HepG2 (cell line): ENCODE measurements around the gene TACO1. TPM values are rescaled to one million over a fixed set of nuclear protein-coding genes. Genes with fewer than 3 reads are reported as not detected.
A peak's percentile ranks its signal among the peaks of the same experiment; 100 is the strongest.

Experiments
- BCL3 ChIP-seq: sonication (generic); formaldehyde crosslinking; IDR thresholded peaks from 2 replicates; pipeline ENCODE4 v1.5.1; 2020; ENCODE audit warnings: mild to moderate bottlenecking, missing genetic modification reagents, moderate library complexity
- CERS6 ChIP-seq: sonication (generic); formaldehyde crosslinking; IDR thresholded peaks from 2 replicates; pipeline ENCODE4 v1.5.0; 2020; ENCODE audit warnings: missing genetic modification reagents
- CHD4 ChIP-seq: fragments of 200-600 bp; sonication (generic); IDR thresholded peaks from 2 replicates; pipeline ENCODE4 v1.7.0; 2017; ENCODE audit warnings: mild to moderate bottlenecking, low read length, borderline replicate concordance
- CSRNP2 ChIP-seq: sonication (generic); formaldehyde crosslinking; conservative IDR thresholded peaks from 2 replicates; pipeline ENCODE4 v1.8.0; 2022; ENCODE audit warnings: low read depth, missing genetic modification reagents
- DNMT1 ChIP-seq: sonication (generic); formaldehyde crosslinking; IDR thresholded peaks from 2 replicates; pipeline ENCODE4 v1.5.1; 2020; ENCODE audit warnings: mild to moderate bottlenecking, missing genetic modification reagents
- ETS1 ChIP-seq: sonication (generic); formaldehyde crosslinking; IDR thresholded peaks from 2 replicates; pipeline ENCODE4 v1.4.0; 2020; ENCODE audit warnings: missing genetic modification reagents
- MAX ChIP-seq: IDR thresholded peaks from 2 replicates; pipeline ENCODE4 v1.6.1; 2012; ENCODE audit warnings: inconsistent platforms
- SAFB2 ChIP-seq: sonication (generic); formaldehyde crosslinking; IDR thresholded peaks from 2 replicates; pipeline ENCODE4 v1.5.1; 2020; ENCODE audit warnings: missing genetic modification reagents, low read depth, mild to moderate bottlenecking, borderline replicate concordance
- SRSF1 ChIP-seq: fragments of 200-400 bp; formaldehyde crosslinking; optimal IDR thresholded peaks from 2 replicates; pipeline ENCODE3; 2017; ENCODE audit warnings: mild to moderate bottlenecking, low read depth, low read length, moderate library complexity
- SRY ChIP-seq: sonication (generic); formaldehyde crosslinking; IDR thresholded peaks from 2 replicates; pipeline ENCODE4 v1.8.0; 2022; ENCODE audit warnings: mild to moderate bottlenecking, missing genetic modification reagents
- SUZ12 ChIP-seq: fragments of 150-350 bp; IDR thresholded peaks from 2 replicates; pipeline ENCODE4 v1.6.1; 2014; ENCODE audit warnings: low read depth, low read length
- SYNCRIP ChIP-seq: fragments of 200-400 bp; formaldehyde crosslinking; IDR thresholded peaks from 2 replicates; pipeline ENCODE4 v1.6.1; 2018; ENCODE audit warnings: mild to moderate bottlenecking, low read depth, low read length; ENCODE audit not compliant: insufficient read depth
- YEATS4 ChIP-seq: sonication (generic); formaldehyde crosslinking; IDR thresholded peaks from 2 replicates; pipeline ENCODE4 v1.4.0; 2020; ENCODE audit warnings: missing genetic modification reagents, borderline replicate concordance
- ZBTB4 ChIP-seq: sonication (generic); formaldehyde crosslinking; IDR thresholded peaks from 2 replicates; pipeline ENCODE4 v1.4.0; 2020; ENCODE audit warnings: missing genetic modification reagents, mild to moderate bottlenecking, borderline replicate concordance
- ZNF10 ChIP-seq: sonication (generic); formaldehyde crosslinking; IDR thresholded peaks from 2 replicates; pipeline ENCODE4 v1.4.0; 2020; ENCODE audit warnings: mild to moderate bottlenecking, low read depth, missing genetic modification reagents, borderline replicate concordance
- ZNF12 ChIP-seq: sonication (generic); formaldehyde crosslinking; IDR thresholded peaks from 2 replicates; pipeline ENCODE4 v1.5.0; 2020; ENCODE audit warnings: missing genetic modification reagents
- ZNF30 ChIP-seq: sonication (generic); formaldehyde crosslinking; IDR thresholded peaks from 2 replicates; pipeline ENCODE4 v1.5.0; 2020; ENCODE audit warnings: mild to moderate bottlenecking, missing genetic modification reagents
- ZNF790 ChIP-seq: sonication (generic); formaldehyde crosslinking; IDR thresholded peaks from 2 replicates; pipeline ENCODE4 v1.8.0; 2022; ENCODE audit warnings: missing genetic modification reagents, mild to moderate bottlenecking, borderline replicate concordance
- ZNF792 ChIP-seq: IDR thresholded peaks from 2 replicates; pipeline ENCODE4 v1.6.1; 2016
- ZNF83 ChIP-seq: sonication (generic); formaldehyde crosslinking; IDR thresholded peaks from 2 replicates; pipeline ENCODE4 v1.4.0; 2020; ENCODE audit warnings: missing genetic modification reagents, mild to moderate bottlenecking, borderline replicate concordance
- polyA plus RNA-seq, 8 experiments: library from polyadenylated mRNA; depleted of rRNA in 3 of 8; stranded (reverse) in 7 of 8; unstranded in 1 of 8; fragments of >200 nt; fragmentation: Illumina TruSeq in 4 of 8; extraction: Trizol in 4 of 8; gene quantifications; 2 replicates each; pipeline versions ENCODE4 v1.2.1 to v1.2.3, GENCODE V29; 2011 to 2016; ENCODE audit warnings: low read depth in 4 of 8, missing spikeins in 1 of 8, mixed read lengths in 1 of 8; ENCODE audit not compliant: insufficient read depth in 1 of 8
- total RNA-seq, 5 experiments: library from RNA; depleted of rRNA; stranded (reverse); fragments of >200 nt; fragmentation: Illumina TruSeq; extraction: Trizol; gene quantifications; 2 replicates each; pipeline ENCODE4 v1.2.3, GENCODE V29; 2016; ENCODE audit warnings: low read depth in 1 of 5

The TACO1 gene
- total and polyA plus RNA-seq, 2 of the 13 experiments (the other 11 are each of a cell fraction or from before 2014, with no cell fraction given), result 34.7 to 53.6 TPM

- TF ChIP-seq SAFB2 (CRISPR knock-in tag), result no peak
- TF ChIP-seq SRY (CRISPR knock-in tag), result no peak
- TF ChIP-seq ZNF12 (CRISPR knock-in tag), result 0 out of 2 replicates have a peak, but pooled peaks have one; percentile 15
- TF ChIP-seq ZNF790 (CRISPR knock-in tag), result no peak
- no peak for TF ChIP-seq SYNCRIP
- TF ChIP-seq ZBTB4 (CRISPR knock-in tag), result peak; percentile 70; the same call in 1 of the 2 replicates
- peak; percentile 74; the same call in 1 of the 2 replicates for TF ChIP-seq ZNF792 (CRISPR knock-in tag)
- TF ChIP-seq CERS6 (CRISPR knock-in tag), result no peak
- no peak for TF ChIP-seq SRSF1
- peak; percentile 86 for TF ChIP-seq MAX
- TF ChIP-seq DNMT1 (CRISPR knock-in tag), result no peak
- TF ChIP-seq ZNF10 (CRISPR knock-in tag), result no peak
- no peak for TF ChIP-seq CSRNP2 (CRISPR knock-in tag)
- TF ChIP-seq BCL3 (CRISPR knock-in tag), result no peak
- no peak; the same call in 1 of the 2 replicates for TF ChIP-seq YEATS4 (CRISPR knock-in tag)
- TF ChIP-seq ETS1 (CRISPR knock-in tag), result no peak
- no peak for TF ChIP-seq SUZ12
- no peak for TF ChIP-seq ZNF30 (CRISPR knock-in tag)
- TF ChIP-seq CHD4, result no peak
- 0 out of 2 replicates have a peak, but pooled peaks have one; percentile 71 for TF ChIP-seq ZNF83 (CRISPR knock-in tag)
Measured at GRCh38 chr17:63579633-63580032, 21.1 kb upstream of the TACO1 start (continued).
